Jurkat, Clone E6-1 (cell line): ENCODE data around the gene ASB2.
A peak's percentile ranks its signal among the peaks of the same experiment; 100 is the strongest.

Experiments used
- DNase-seq: peaks from one replicate; pipeline ENCODE4 v3.0.0-alpha.2; 2011; ENCODE audit warnings: low read depth, low spot score
- H3K4me3 ChIP-seq: 2 replicates; pipeline ENCODE4 v1.5.1; 2011; ENCODE audit warnings: mild to moderate bottlenecking, low read length, control low read depth, moderate library complexity

Gene ASB2

GRCh38 chr14:94001501-94002396 is 25.4 kb upstream of the ASB2 start:
- peak; percentile 34 for DNase-seq
- no peak overlapping the region for H3K4me3 ChIP-seq

- no peak overlapping the region for H3K4me3 ChIP-seq
- no peak for DNase-seq
Measured at GRCh38 chr14:94001016-94001415, 24.6 kb upstream of the ASB2 start.

- no peak overlapping the region for H3K4me3 ChIP-seq
- no peak for DNase-seq
Measured at GRCh38 chr14:94000267-94000666, 23.9 kb upstream of the ASB2 start.

DNA sequence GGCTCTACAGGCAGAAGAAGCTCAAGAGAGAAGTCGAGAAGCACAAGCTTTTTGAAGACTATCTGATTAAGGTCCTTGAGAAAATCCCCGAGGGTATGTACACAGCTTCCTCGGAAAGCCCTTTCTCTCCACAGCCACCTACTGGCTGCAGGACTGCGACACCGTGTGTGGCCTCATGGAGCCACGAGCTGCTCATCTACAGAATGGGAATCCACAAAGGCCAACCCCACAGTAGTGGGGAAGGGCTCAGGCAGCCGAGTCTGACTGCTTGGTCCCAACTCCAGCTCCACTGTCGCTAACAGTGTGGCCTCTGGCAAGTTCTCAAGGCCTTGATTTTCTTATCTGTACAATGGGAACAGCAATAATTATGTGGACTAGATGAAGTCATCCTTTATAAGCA is 23.2 kb upstream of the ASB2 start:
- H3K4me3 ChIP-seq: no peak overlapping the region
- DNase-seq: no peak

DNA sequence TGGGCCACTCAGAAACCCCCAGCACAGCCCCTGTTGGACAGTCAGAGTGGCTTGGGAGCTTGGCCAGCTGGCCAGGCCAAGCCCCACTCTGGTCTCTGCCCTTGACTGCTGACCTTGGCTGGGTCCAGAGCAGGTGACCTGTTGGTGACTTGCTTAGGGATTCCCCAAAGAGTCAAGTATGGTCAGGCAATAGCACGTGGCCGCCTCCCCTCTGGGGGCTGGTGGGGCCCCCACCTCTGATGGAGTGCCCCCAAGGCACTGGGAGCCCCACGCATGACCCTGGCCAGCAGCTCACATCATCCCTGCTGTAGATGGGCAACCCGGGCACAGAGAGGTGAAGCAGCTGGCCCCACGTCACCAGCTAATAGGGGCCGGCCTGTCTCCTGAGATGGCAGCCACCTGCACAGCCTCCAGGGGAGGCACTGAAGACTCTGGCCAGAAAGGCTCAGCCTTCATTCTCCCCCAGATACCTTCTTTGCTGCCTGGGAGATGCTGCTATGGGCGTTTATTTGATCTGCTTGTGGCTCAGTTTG is 22.6 kb upstream of the ASB2 start:
- H3K4me3 ChIP-seq: no peak overlapping the region
- no peak for DNase-seq

DNA sequence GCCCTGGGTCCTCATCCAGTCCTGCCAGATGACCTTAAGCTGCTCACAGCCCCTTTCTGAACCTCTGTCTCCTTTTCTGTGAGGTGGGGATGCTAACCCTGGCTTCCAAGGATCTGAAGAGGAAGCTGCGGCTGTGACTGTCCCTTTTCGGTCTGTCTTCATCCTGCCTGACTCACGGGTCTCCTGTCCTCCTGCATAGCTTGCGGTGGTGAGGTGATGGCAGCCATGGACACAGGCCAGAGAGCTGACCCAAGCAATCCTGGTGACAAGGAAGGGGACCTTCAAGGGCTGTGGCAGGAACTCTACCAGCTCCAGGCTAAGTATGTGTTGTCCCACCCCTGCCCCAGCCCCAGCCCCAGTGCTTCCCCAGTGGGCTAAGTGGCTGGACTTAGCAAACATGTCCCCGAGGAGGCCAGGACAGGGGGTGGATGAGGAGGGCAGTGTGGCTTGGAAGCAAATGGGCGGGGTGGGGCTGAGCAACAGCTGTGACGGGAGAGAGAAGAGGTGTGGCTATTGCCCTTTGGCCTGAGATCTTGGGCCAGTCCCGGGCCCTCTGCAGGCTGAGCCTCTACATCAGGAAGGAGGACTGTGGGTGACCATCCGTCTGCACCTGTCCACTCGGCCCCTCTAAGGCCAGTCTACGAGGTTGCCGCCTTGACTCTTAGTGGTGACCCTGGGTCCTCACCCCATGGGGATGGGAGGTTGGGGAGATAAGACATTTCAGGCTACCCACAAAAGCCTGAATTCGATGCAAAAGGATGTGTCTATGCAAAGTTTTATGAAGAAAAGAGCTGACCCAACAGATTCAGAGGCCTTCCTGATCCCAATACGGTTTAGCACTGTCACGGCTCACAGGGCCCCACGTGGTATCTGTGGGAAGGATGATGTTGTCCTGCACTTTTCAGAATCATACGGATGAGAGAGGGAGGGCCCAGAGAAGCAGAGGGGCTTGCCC is 21.8 kb upstream of the ASB2 start:
- H3K4me3 ChIP-seq: no peak overlapping the region
- no peak for DNase-seq

DNA sequence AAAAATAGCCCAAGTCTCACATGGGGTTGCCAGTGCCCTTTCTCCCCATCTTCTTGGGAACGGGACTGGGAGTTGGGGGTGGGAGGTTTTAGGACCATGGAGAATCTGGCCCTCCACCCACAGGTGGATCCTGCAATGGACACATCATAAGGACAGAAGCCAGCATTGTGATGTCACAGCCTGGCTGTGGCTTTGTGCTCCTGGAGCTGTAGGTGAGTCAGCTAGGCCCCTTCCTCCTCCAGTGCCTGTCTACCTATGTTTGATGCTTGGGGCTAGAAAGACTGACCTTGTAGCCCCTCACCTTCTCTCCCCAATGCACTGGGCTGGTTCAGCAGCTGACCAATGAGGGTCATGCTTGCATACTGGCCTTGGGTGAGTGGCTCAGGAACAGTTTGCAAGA is 20.7 kb upstream of the ASB2 start, which contains the start of gene CCDC197:
Gene CCDC197 (plus strand): TSS at position 220 of the 400 bp plus-strand sequence. CDS start 831 bp downstream, outside the sequence.
- H3K4me3 ChIP-seq: no peak within 1 kb of the TSS
- no peak for DNase-seq

DNA sequence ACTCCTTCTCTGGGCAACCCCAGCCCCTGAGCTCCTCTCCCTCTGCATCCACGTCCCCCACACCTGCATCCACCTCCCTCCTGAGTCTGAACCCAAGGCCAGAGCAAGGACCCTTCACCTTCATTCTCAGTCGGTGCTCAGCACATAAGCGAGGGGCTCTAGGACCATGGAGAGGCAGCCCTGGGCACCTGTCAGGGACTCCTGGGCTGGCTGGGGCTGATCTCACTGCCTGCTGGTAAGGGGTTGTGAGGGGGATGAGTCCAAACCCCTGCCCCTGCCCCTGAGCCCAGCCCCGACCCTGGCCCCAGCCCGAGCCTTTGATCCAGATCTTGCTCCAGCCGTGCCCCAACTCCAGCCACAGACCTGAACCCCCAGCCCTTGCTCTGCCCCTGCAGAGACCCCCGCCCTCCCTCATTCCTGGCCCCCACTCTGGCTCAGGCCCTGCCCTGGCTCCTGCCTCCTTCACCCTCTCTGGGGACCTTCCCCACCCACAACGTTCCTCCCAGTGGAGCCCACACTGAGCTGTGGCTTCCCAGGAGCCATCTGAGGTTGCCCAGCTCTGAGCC is 19.8 kb upstream of the ASB2 start:
- DNase-seq: no peak
- no peak overlapping the region for H3K4me3 ChIP-seq

DNA sequence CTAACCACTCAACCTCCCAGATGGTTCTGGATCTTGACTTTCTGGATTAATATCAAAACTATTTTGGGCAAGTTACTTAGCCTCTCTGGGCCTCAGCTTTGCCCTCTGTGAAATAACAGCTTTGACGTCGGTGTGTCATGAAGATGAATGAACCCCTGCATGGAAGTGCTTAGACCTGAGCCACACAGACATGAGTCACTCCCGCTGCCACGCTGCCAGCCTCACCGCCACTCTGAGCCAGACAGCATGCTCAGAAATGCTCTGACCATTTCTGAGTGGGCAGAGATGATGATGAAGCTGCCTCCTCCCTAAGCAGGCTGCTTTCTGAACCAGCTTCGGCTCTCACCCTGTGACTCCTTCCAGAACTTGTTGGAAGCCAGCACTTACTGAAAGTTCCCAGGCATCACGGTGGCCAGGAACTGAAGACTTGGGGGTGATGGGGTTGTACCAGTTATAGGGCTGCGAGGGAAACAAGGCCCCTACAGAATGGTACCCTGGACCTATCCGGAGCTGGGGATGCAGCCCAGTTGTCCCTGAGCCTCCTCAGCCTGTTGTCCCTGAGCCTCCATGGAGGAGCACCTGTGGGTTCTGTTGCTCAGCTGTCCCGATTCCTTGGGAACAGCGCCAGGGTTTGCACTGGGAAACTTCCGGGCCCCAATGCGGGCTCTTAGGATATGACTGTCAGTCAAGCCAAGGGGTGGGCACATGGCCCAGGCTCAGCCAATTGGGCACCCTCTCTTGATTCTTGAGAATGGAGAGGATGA is 18.7 kb upstream of the ASB2 start:
- H3K4me3 ChIP-seq: no peak overlapping the region
- DNase-seq: no peak

DNA sequence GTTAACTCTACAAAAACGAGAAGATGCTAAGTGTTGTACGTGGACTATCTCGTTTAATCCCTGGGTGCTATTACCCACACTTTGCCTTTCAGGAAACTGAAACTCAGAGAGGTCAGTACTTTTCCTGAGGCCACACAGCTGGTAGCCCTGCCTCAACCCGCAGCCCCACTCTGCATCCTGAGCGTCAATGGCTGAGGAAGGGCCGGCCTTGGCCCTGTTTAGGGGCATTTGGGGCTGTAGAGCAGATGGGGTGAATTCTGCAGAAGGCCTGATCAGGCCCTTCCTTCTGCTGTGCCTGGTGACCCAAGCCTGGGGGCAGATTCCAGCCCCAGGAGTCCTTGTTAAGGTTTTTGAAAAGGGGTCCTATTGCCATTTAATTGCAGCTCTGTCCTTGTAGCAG is 17.0 kb upstream of the ASB2 start:
- no peak for DNase-seq
- no peak overlapping the region for H3K4me3 ChIP-seq

DNA sequence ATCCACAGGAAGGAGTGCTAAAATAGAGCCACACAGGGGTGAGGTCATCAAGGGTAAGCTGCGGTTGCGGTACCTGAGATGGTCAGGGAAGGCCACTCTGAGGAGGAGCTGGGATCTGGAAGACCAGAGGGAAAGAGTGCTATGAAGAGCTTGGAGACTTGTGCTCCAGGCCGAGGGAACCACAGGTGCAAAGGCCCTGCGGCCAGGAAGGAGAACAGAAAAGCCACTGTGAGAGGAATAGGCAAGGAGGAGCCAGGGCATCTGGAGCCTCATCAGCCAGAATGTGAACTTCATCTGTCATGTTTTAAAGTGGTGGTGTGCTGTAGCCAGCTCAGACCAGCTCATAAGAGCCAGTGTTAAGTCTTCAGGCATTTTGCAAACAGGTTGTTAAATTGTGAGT is 15.3 kb upstream of the ASB2 start:
- no peak overlapping the region for H3K4me3 ChIP-seq
- no peak for DNase-seq

DNA sequence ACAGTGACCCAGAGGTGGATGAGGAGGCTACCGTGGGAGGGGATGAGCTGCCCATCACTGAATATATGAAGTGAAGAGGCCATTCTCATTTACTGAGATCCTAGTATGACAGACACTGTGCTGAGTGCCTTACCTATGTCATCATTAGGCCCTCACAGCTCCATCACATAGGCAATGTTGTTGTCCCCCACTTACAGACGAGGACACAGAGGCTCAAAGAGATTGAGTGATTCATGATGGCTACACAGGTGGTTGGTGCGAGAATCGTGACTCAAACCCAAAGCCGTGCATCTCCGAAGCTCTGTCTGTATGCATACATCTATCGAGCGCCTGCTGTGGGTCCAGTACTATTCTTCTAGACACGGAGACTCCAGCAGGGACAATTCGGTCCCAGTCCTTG is 14.8 kb upstream of the ASB2 start:
- H3K4me3 ChIP-seq: no peak overlapping the region
- DNase-seq: no peak

DNA sequence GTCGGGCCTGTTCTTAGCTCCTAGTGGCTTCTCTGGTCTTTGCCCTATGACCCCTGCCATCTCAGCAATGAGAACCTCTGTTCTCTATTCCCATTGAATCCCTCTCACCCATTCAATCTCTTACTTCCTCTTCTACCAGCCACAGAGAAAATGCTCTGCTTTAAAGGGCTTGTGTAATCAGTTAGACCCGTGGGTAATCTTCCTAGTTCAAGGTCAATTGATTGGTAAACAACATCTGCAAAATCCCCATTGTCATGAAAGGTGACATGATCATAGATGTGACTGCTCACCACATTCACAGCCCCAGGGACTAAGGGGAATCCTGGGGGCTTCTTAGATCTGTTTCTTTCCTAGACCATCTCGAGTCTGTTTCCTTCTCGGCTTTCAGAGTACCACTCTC is 13.6 kb upstream of the ASB2 start:
- DNase-seq: no peak
- no peak overlapping the region for H3K4me3 ChIP-seq

DNA sequence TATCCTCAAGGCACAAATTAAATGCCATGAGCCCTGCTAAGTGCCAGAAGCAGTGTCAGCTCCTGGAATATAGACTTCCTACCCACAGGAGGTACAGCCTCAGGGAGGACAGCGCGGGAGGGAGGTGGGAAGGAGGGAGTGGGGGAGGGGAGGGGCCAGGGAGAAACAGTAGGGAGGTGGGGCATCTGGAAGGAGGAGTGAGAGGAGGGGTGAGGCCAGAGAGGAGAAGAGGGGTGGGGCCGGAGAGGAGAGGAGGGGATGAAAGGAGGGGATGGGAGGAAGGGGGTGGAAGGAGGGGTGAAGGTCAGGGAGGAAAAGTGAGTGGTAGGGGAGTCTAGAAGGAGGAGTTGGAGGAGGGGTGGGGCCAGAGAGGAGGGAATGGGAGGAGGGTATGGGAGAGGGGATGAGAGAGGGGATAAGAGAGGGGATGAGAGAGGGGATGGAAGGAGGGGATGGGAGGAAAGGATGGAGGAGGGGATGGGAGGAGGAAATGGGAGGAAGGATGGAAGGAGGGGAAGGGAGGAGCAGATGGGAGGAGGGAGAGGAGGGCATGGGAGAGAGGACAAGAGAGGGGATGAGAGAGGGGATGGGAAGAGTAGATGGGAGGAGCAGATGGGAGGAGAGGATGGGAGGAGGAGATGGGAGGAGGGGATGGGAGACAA is 11.6 kb upstream of the ASB2 start:
- no peak for DNase-seq

GRCh38 chr14:93987376-93987775 is 11.0 kb upstream of the ASB2 start:
- DNase-seq: no peak
- H3K4me3 ChIP-seq: no peak overlapping the region

More for the DNA sequence above, 11.6 kb upstream of the ASB2 start:
- no peak overlapping the region for H3K4me3 ChIP-seq

GRCh38 chr14:93986955-93987354 is 10.6 kb upstream of the ASB2 start:
- DNase-seq: no peak

GRCh38 chr14:93984987-93985410 is 8.6 kb upstream of the ASB2 start:
- H3K4me3 ChIP-seq: no peak overlapping the region
- no peak for DNase-seq

More at GRCh38 chr14:93986955-93987354, 10.6 kb upstream of the ASB2 start:
- no peak overlapping the region for H3K4me3 ChIP-seq

DNA sequence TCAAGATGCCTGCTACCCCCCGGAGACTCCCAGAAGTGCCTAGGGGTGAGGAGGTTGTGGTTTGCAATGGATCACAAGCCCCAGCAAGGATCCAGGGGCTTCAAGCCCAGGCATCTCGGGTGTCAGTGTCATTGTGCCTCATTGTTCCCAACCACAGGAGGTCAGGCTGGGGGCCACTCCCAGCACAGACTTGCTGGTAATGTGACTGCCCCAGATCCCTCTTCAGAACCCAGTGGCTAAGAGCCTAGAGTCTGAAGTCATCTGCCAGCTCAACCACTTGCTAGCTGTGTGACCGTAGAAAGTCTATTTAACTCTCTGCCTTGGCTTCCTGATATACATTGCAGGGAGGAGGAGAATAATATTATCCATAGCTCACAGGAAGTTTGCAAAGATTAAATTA is 7.7 kb upstream of the ASB2 start:
- H3K4me3 ChIP-seq: no peak overlapping the region
- no peak for DNase-seq
